Measurements from ENCODE around the gene C1orf116.

DNA sequence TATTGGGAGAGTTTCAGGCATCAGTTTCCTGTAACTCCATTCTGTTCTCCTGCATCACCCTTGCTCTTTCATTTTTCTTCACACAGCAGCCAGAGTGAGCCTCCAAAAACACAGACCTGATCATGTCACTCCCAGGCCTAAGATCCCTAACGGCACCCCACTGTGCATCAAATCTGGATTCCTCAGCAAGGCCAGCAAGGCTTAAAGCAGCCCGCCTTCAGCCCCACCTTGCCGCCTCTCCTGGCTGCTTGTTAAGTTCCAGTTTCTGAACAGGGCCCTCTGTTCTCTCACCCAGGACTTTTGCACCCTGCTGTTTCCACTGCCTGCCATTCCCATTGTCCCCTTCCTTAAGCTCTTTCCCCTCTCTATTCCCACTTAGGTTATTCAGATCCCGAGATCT lies 29.3 kb downstream of the C1orf116 start:
- TF ChIP-seq JUNB (IDR thresholded peaks at IDR 0.05) (no peak), HCFC1 (IDR thresholded peaks at IDR 0.05; ENCODE audit: low read length) (no peak), CBFB (IDR thresholded peaks at IDR 0.05; ENCODE audit: low read depth) (no peak), CBX5 (IDR thresholded peaks at IDR 0.05; ENCODE audit: low read depth) (no peak), MTA3 (IDR thresholded peaks at IDR 0.05; ENCODE audit: borderline replicate concordance, low read length) (no peak), SP1 (IDR thresholded peaks at IDR 0.05; ENCODE audit: low read depth, low read length) (no peak), SREBF2 (IDR thresholded peaks at IDR 0.05; ENCODE audit: low read length) (no peak), BHLHE40 (IDR thresholded peaks at IDR 0.05; ENCODE audit: borderline replicate concordance in 1 of 2, low read depth in 2 of 2, low read length in 1 of 2) (no peak)
- TF ChIP-seq, protein P1, sequence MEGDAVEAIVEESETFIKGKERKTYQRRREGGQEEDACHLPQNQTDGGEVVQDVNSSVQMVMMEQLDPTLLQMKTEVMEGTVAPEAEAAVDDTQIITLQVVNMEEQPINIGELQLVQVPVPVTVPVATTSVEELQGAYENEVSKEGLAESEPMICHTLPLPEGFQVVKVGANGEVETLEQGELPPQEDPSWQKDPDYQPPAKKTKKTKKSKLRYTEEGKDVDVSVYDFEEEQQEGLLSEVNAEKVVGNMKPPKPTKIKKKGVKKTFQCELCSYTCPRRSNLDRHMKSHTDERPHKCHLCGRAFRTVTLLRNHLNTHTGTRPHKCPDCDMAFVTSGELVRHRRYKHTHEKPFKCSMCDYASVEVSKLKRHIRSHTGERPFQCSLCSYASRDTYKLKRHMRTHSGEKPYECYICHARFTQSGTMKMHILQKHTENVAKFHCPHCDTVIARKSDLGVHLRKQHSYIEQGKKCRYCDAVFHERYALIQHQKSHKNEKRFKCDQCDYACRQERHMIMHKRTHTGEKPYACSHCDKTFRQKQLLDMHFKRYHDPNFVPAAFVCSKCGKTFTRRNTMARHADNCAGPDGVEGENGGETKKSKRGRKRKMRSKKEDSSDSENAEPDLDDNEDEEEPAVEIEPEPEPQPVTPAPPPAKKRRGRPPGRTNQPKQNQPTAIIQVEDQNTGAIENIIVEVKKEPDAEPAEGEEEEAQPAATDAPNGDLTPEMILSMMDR (IDR thresholded peaks at IDR 0.05 in 2 of 3, conservative IDR thresholded peaks at IDR 0.05 in 1 of 3; ENCODE audit: control insufficient read depth in 2 of 3, extremely low read depth in 1 of 3, insufficient read depth in 1 of 3, low read depth in 3 of 3, low read length in 3 of 3), result no peak
- TF ChIP-seq, protein P2, sequence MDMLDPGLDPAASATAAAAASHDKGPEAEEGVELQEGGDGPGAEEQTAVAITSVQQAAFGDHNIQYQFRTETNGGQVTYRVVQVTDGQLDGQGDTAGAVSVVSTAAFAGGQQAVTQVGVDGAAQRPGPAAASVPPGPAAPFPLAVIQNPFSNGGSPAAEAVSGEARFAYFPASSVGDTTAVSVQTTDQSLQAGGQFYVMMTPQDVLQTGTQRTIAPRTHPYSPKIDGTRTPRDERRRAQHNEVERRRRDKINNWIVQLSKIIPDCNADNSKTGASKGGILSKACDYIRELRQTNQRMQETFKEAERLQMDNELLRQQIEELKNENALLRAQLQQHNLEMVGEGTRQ (IDR thresholded peaks at IDR 0.05; ENCODE audit: borderline replicate concordance, low read depth, low read length), result no peak
- TF ChIP-seq, protein P3, sequence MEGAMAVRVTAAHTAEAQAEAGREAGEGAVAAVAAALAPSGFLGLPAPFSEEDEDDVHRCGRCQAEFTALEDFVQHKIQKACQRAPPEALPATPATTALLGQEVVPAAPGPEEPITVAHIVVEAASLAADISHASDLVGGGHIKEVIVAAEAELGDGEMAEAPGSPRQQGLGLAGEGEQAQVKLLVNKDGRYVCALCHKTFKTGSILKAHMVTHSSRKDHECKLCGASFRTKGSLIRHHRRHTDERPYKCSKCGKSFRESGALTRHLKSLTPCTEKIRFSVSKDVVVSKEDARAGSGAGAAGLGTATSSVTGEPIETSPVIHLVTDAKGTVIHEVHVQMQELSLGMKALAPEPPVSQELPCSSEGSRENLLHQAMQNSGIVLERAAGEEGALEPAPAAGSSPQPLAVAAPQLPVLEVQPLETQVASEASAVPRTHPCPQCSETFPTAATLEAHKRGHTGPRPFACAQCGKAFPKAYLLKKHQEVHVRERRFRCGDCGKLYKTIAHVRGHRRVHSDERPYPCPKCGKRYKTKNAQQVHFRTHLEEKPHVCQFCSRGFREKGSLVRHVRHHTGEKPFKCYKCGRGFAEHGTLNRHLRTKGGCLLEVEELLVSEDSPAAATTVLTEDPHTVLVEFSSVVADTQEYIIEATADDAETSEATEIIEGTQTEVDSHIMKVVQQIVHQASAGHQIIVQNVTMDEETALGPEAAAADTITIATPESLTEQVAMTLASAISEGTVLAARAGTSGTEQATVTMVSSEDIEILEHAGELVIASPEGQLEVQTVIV (IDR thresholded peaks at IDR 0.05; ENCODE audit: borderline replicate concordance, partially characterized antibody), result no peak
- TF ChIP-seq, protein P4, sequence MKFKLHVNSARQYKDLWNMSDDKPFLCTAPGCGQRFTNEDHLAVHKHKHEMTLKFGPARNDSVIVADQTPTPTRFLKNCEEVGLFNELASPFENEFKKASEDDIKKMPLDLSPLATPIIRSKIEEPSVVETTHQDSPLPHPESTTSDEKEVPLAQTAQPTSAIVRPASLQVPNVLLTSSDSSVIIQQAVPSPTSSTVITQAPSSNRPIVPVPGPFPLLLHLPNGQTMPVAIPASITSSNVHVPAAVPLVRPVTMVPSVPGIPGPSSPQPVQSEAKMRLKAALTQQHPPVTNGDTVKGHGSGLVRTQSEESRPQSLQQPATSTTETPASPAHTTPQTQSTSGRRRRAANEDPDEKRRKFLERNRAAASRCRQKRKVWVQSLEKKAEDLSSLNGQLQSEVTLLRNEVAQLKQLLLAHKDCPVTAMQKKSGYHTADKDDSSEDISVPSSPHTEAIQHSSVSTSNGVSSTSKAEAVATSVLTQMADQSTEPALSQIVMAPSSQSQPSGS (IDR thresholded peaks at IDR 0.05; ENCODE audit: low read length), result no peak
